KMS-11 (cell line): ENCODE measurements around the gene RPS6KA2.

Experiments
- H2AFZ ChIP-seq: fragments of 200-600 bp; sonication (generic); 2 replicates; pipeline ENCODE4 v1.6.1; 2016; ENCODE audit warnings: antibody characterized with exemption, mixed run types, low read depth
- H3K27ac ChIP-seq: fragments of 200-600 bp; sonication (generic); 2 replicates; pipeline ENCODE4 v1.6.1; 2016; ENCODE audit warnings: mild to moderate bottlenecking, mixed run types
- H3K27me3 ChIP-seq: fragments of 200-600 bp; sonication (generic); 2 replicates; pipeline ENCODE4 v1.6.1; 2017; ENCODE audit warnings: mild to moderate bottlenecking, low read depth, mixed run types, moderate library complexity; ENCODE audit not compliant: insufficient read depth
- H3K36me3 ChIP-seq: fragments of 200-600 bp; sonication (generic); 2 replicates; pipeline ENCODE4 v1.6.1; 2017; ENCODE audit warnings: mild to moderate bottlenecking, mixed run types; ENCODE audit not compliant: insufficient read depth
- H3K4me1 ChIP-seq: fragments of 200-600 bp; sonication (generic); 2 replicates; pipeline ENCODE4 v1.6.1; 2016; ENCODE audit warnings: mild to moderate bottlenecking, low read depth, mixed run types; ENCODE audit not compliant: poor library complexity, severe bottlenecking
- H3K4me2 ChIP-seq: fragments of 200-600 bp; sonication (generic); 2 replicates; pipeline ENCODE4 v1.7.0; 2016; ENCODE audit warnings: mild to moderate bottlenecking, mixed run types
- H3K4me3 ChIP-seq: fragments of 200-600 bp; sonication (generic); IDR thresholded peaks from 2 replicates; pipeline ENCODE4 v1.6.1; 2017; ENCODE audit warnings: low read depth, low read length, mixed read lengths; ENCODE audit not compliant: insufficient read depth
- H3K79me2 ChIP-seq: fragments of 200-600 bp; sonication (generic); 2 replicates; pipeline ENCODE4 v1.6.1; 2016; ENCODE audit warnings: low read depth, mixed run types; ENCODE audit not compliant: insufficient read depth
- H3K9ac ChIP-seq: fragments of 200-600 bp; sonication (generic); 2 replicates; pipeline ENCODE4 v1.6.1; 2016; ENCODE audit warnings: mild to moderate bottlenecking, mixed run types
- H4K20me1 ChIP-seq: fragments of 200-600 bp; sonication (generic); 2 replicates; pipeline ENCODE4 v1.6.1; 2016; ENCODE audit warnings: mild to moderate bottlenecking, mixed run types; ENCODE audit not compliant: insufficient read depth
- TF ChIP-seq, protein P1 (sequence below): fragments of 200-600 bp; sonication (generic); conservative IDR thresholded peaks from 2 replicates; pipeline ENCODE4 v1.6.1; 2017; ENCODE audit warnings: low read depth, mild to moderate bottlenecking, antibody characterized with exemption, low read length, moderate library complexity, mixed read lengths

RPS6KA2 gene

DNA sequence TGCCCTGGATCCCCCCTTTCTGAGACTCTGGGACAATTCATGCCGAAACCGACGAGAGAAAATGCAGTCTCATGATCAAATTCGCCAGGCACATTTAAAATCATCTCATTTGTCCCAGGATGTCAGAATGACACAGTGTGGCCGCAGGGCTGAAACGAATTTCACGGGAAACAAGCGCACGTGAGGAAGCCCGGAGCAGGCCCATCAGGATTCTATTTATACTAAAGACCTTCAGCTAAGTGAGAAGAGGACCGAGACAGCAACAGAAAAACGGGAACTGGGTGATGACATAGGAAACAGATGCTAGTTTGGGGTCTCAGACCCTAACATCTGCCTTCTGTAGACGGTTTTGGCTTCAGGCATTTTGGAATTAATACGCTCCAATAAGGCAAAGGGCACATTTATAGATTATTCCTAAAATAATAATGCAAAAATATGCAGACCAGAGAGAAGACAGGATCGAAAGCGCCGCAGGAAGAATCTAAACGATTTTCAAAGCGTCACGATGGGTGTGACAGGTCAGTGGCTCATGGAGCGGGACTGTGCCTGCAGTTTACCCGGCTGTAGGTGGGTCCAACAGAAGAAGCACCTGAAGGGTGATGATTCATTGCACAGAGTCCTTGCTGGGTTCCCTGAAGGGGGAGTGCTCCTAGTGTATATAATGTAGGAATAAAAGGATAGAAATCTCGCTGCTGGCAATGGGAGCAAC, 163.5 kb downstream of the RPS6KA2 start:
- TF ChIP-seq, protein P1, sequence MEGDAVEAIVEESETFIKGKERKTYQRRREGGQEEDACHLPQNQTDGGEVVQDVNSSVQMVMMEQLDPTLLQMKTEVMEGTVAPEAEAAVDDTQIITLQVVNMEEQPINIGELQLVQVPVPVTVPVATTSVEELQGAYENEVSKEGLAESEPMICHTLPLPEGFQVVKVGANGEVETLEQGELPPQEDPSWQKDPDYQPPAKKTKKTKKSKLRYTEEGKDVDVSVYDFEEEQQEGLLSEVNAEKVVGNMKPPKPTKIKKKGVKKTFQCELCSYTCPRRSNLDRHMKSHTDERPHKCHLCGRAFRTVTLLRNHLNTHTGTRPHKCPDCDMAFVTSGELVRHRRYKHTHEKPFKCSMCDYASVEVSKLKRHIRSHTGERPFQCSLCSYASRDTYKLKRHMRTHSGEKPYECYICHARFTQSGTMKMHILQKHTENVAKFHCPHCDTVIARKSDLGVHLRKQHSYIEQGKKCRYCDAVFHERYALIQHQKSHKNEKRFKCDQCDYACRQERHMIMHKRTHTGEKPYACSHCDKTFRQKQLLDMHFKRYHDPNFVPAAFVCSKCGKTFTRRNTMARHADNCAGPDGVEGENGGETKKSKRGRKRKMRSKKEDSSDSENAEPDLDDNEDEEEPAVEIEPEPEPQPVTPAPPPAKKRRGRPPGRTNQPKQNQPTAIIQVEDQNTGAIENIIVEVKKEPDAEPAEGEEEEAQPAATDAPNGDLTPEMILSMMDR = no peak
- H4K20me1 ChIP-seq = no peaks in the 10 kb centered on the region
- no peaks in the 10 kb centered on the region for H3K27me3 ChIP-seq
- no peaks in the 10 kb centered on the region for H3K79me2 ChIP-seq
- no peaks in the 10 kb centered on the region for H3K36me3 ChIP-seq
- no peak overlapping the region for H3K4me3 ChIP-seq
- no peak overlapping the region for H3K27ac ChIP-seq
- no peak overlapping the region for H2AFZ ChIP-seq
- H3K4me1 ChIP-seq = no peaks in the 10 kb centered on the region
- H3K9ac ChIP-seq = no peak overlapping the region
- H3K4me2 ChIP-seq = no peak overlapping the region

- Histone ChIP-seq H3K4me1 (no peaks in the 10 kb centered on the region), H3K4me2 (no peak overlapping the region), H2AFZ (no peak overlapping the region), H3K27me3 (no peaks in the 10 kb centered on the region), H3K4me3 (no peak overlapping the region), H4K20me1 (no peaks in the 10 kb centered on the region), H3K9ac (no peak overlapping the region), H3K36me3 (no peaks in the 10 kb centered on the region), H3K79me2 (no peaks in the 10 kb centered on the region), H3K27ac (no peak overlapping the region)
- TF ChIP-seq, protein P1 = no peak
These were observed 164.5 kb downstream of the RPS6KA2 start for GRCh38 chr6:166462461-166463135.

DNA sequence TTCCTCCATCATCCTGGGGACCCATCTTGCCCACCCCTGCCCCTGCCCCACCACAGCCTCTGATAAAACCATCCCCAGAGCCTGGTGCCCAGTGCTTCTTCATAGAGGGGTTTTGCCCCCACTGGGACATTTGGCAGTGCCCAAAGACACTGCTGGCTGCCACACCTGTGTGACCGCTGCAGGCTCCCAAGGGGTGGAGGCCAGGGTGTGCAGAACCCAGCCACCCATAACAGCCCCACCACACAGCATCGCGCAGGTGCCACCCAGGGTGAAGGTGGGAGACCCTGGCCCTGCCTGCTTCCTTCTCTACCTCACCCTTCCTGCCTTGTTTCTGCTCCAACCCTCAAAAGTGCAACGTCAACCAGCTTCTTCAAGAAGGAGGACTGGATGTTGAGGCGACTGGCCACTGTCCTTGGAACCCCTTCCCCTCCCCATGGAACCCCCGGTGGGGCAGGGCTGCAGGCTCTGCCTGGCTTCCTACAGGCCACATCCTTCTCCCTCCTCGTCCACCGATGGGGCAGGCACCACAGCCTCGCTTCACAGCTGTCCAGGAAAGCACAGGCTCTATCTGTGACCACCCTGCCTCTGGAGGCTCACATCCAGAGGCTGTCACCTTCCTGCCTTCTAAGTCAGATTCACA, 165.1 kb downstream of the RPS6KA2 start:
- Histone ChIP-seq H3K36me3 (no peaks in the 10 kb centered on the region), H3K4me1 (no peaks in the 10 kb centered on the region), H2AFZ (no peak overlapping the region), H4K20me1 (no peaks in the 10 kb centered on the region), H3K27me3 (no peaks in the 10 kb centered on the region), H3K4me2 (no peak overlapping the region), H3K4me3 (no peak overlapping the region), H3K9ac (no peak overlapping the region), H3K27ac (no peak overlapping the region), H3K79me2 (no peaks in the 10 kb centered on the region)
- TF ChIP-seq, protein P1 = no peak

DNA sequence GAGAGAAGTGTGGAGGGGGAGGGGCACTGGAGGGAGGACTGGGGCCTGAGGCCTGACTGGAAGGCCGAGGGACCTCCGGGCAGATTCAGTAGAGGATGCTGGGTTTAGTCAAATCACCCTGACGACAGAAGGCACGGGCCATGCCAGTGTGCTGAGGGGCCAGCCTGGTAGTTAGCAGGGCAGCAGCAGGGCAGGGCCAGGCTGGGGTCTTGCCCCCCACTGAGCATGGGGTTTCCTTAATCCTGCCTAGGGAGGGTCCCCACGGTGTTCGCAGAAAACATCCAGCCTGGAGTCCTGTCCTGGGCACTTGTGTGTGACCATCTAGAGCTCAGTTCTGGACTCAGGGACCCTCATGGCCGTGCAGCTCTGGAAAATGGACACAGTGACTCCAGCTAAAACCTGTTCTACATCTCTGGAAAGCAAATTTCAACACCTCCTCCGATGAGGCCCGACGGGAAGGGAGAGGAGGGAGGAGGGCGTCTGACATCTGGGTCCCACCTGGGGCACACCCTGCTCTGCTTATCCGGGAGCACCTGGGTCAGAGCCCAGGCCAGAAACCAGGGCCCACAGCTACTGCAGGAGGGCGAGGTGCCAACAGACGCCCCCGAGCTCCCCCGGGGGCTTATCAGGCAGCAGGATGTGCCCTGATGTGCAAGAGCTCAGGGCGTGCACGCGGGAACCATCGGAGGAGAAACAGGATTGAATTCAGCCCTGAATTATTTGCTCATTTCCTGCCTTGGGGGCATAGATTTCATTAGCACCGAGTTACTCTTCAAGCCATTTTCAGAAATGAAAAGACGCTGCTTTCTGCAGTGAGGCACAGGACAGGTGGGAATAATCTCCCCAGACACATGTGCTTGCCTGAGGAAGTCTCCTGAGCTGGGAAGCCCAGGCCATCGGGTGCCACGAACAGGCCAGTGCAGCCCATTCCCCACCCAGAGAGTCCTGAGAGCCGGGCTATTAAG, 166.3 kb downstream of the RPS6KA2 start:
- no peaks in the 10 kb centered on the region for H4K20me1 ChIP-seq
- H3K27me3 ChIP-seq = no peaks in the 10 kb centered on the region
- H3K36me3 ChIP-seq = no peaks in the 10 kb centered on the region
- H3K4me3 ChIP-seq = no peak overlapping the region
- TF ChIP-seq, protein P1 = no peak
- no peak overlapping the region for H3K9ac ChIP-seq
- no peaks in the 10 kb centered on the region for H3K79me2 ChIP-seq
- H3K27ac ChIP-seq = no peak overlapping the region
- H3K4me1 ChIP-seq = no peaks in the 10 kb centered on the region
- no peak overlapping the region for H2AFZ ChIP-seq
- no peak overlapping the region for H3K4me2 ChIP-seq
